Omental fat pad (tissue), 4 donors: ENCODE results near the gene MAP3K8. TPM values are rescaled to one million over a fixed set of nuclear protein-coding genes. Genes with fewer than 3 reads are reported as not detected.
"Not testable (repeated sequence)": the region's sequence is repeated elsewhere in the genome, so short reads cannot be mapped to it uniquely, and the experiment has no call there.

Experiments used
- ATAC-seq: fragments of 150-250 bp; one replicate; pipeline ENCODE4 v1.9.1; 2016; ENCODE audit warnings: mild to moderate bottlenecking, moderate library complexity; ENCODE audit not compliant: low FRiP score
- DNase-seq: peaks from one replicate; pipeline ENCODE4 v3.0.0-alpha.2; 2019; ENCODE audit warnings: low spot score
- total RNA-seq, 4 donors: library from RNA; depleted of rRNA; stranded (reverse); fragments of >200 nt; gene quantifications; one replicate each; pipeline ENCODE4 v1.1.0, GENCODE V29; 2016
- TF ChIP-seq, protein P1 (sequence below), 3 donors: fragments of 450-650 bp; IDR thresholded peaks; one replicate each; pipeline ENCODE4 v1.5.1; 2016 to 2017; ENCODE audit warnings: antibody characterized with exemption in 3 of 3, mild to moderate bottlenecking in 3 of 3, moderate library complexity in 2 of 3

The MAP3K8 gene
- total RNA-seq, 4 donors from 2014 or later, result 52.3 to 113 (median 78.9) TPM

DNA sequence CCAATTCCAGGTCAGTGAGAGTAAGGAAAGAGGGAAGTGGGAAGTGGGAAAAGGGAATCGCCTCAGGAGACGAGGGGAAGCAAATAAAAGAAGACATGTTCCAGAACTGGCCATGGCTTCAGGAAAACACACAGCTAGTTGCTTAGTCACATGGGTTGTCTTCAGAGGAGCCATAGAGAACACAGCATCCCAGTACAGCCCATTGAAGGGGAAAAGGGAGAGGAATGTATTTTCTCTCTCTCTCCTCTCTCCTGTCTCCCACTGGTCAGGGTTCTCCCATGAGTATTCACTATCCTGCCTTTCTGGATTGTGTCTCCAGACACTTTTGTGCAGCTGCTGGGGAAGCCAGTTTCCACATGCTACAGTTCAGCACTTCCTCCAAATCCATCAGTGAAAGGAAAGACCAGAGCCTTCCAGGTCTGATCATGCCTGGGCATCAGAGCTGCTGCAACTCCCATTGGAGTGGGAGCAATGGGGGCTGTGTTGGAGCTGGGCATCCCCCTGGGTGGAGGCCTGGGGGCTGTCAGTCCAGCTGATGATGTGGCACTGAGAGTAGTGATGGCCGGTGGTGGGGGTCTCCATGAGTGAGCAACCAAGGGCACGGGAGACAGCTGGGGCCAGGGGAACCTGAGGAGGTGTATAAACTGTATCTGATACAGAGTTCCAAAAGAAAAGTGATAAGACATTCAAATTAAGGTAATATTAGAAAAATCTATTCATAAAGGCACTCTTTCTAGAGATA is 38.6 kb downstream of the MAP3K8 start:
- TF ChIP-seq, protein P1, sequence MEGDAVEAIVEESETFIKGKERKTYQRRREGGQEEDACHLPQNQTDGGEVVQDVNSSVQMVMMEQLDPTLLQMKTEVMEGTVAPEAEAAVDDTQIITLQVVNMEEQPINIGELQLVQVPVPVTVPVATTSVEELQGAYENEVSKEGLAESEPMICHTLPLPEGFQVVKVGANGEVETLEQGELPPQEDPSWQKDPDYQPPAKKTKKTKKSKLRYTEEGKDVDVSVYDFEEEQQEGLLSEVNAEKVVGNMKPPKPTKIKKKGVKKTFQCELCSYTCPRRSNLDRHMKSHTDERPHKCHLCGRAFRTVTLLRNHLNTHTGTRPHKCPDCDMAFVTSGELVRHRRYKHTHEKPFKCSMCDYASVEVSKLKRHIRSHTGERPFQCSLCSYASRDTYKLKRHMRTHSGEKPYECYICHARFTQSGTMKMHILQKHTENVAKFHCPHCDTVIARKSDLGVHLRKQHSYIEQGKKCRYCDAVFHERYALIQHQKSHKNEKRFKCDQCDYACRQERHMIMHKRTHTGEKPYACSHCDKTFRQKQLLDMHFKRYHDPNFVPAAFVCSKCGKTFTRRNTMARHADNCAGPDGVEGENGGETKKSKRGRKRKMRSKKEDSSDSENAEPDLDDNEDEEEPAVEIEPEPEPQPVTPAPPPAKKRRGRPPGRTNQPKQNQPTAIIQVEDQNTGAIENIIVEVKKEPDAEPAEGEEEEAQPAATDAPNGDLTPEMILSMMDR (IDR thresholded peaks at IDR 0.05), result no peak
- DNase-seq, result no peak
- no peak for ATAC-seq

- DNase-seq, ATAC-seq: not testable (repeated sequence)
Observed at GRCh38 chr10:30475515-30475914, 41.5 kb downstream of the MAP3K8 start.

- DNase-seq (no peak), ATAC-seq (no peak)
- TF ChIP-seq, protein P1 (IDR thresholded peaks at IDR 0.05), result no peak
Observed at GRCh38 chr10:30476511-30477155, 42.6 kb downstream of the MAP3K8 start.

DNA sequence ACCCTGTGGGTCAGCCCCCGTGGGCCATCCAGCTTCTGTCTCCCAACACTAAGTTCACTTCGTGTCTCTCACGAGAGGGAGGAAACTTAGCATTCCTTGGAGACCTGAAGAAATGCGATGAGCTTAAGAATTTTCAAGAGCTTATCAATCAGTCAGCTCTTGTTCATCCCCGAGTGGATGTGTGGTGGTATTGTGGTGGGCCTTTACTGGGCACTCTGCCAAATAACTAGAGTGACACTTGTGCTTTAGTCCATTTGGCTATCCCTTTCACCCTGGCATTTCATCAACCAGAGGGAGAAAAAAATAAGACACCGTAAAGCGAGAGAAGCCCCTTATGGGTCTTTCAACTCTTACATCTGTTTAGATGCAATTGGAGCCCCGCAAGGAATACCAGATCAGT is 45.5 kb downstream of the MAP3K8 start:
- DNase-seq, ATAC-seq: not testable (repeated sequence)

DNA sequence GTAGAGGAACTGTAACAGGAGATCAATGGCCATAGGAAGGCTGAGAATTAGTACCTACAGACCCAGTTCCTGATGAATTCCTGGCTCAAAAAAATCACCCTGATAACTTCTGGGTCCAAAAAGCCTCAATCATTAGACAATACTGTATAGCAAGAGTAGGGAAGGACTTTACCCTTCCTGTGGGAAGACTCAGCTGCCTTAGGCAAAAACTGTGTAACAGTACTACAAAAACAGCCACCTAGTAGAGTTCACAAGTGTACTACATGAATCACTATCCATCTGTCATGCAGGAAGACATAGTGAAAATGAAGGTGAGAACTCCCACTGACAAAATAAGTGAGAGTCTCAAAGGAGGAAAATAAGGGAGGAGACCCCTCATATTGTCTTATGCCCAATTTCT is 47.6 kb downstream of the MAP3K8 start:
- TF ChIP-seq, protein P1 (IDR thresholded peaks at IDR 0.05), result no peak
- ATAC-seq (no peak), DNase-seq (no peak)

GRCh38 chr10:30488316-30488715 is 54.3 kb downstream of the MAP3K8 start:
- TF ChIP-seq, protein P1 (IDR thresholded peaks at IDR 0.05), result no peak
- ATAC-seq, result no peak
- DNase-seq, result no peak

DNA sequence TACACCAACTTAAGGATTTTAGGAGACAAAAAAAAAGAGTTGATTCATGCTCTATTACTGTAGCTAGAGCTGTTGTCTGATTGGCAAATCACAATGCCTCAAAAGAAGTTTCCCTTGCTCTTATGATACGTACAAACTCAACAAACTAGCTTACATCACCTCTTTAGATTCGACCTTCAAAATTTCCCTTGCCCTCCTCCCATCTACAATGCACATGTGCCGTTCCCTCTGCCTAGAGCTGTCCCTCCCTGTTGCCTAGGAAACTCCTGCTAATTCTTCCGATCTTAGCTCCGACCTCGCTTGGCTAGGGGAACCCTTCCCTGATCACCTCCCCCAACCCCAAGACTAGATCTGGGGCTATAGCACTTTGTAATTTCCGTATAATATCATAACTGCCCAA is 55.4 kb downstream of the MAP3K8 start:
- no peak for DNase-seq
- TF ChIP-seq, protein P1 (IDR thresholded peaks at IDR 0.05), result no peak
- peak; percentile 33 for ATAC-seq
